HG02759 (cell line): ENCODE measurements around the gene TMEM179B.
"Not testable (repeated sequence)": the region's sequence is repeated elsewhere in the genome, so short reads cannot be mapped to it uniquely, and the experiment has no call there.

Source experiments
- ATAC-seq: cut with Tn5 transposase; IDR thresholded peaks from one replicate; pipeline ENCODE4 v1.9.1; 2021; ENCODE audit warnings: mild to moderate bottlenecking, moderate library complexity; ENCODE audit not compliant: unreplicated experiment

The TMEM179B gene

GRCh38 chr11:62788991-62789390 is 1.8 kb downstream of the TMEM179B start:
- ATAC-seq, result no peak

GRCh38 chr11:62789576-62789975 is 2.4 kb downstream of the TMEM179B start:
- ATAC-seq, result no peak

- ATAC-seq, result peak; percentile 76
Measured at GRCh38 chr11:62791501-62792201, 4.4 kb downstream of the TMEM179B start, which contains the start of gene TMEM223. TSS of gene TMEM223 (minus strand) at chr11:62792006. CDS start at chr11:62791994, 12 bp downstream.

- no peak for ATAC-seq
Measured at GRCh38 chr11:62792202-62792575, 5.0 kb downstream of the TMEM179B start.

GRCh38 chr11:62794201-62794775 is 7.1 kb downstream of the TMEM179B start:
- ATAC-seq, result no peak

GRCh38 chr11:62796281-62796680 is 9.1 kb downstream of the TMEM179B start:
- no peak for ATAC-seq

- ATAC-seq, result no peak
Measured at GRCh38 chr11:62799486-62799885, 12.3 kb downstream of the TMEM179B start.

GRCh38 chr11:62801071-62801470 is 13.9 kb downstream of the TMEM179B start:
- ATAC-seq, result no peak

GRCh38 chr11:62804310-62805075 is 17.3 kb downstream of the TMEM179B start:
- ATAC-seq, result no peak

- peak; percentile 90 for ATAC-seq
Measured at GRCh38 chr11:62805076-62805892, 18.1 kb downstream of the TMEM179B start, which contains the start of gene NXF1. TSS of gene NXF1 (minus strand) at chr11:62805440. CDS start at chr11:62805356, 84 bp downstream.

GRCh38 chr11:62805961-62806441 is 18.8 kb downstream of the TMEM179B start:
- ATAC-seq, result no peak

GRCh38 chr11:62806611-62807121 is 19.5 kb downstream of the TMEM179B start:
- no peak for ATAC-seq

- ATAC-seq, result no peak
Measured at GRCh38 chr11:62810748-62811147, 23.5 kb downstream of the TMEM179B start.

GRCh38 chr11:62811659-62812058 is 24.5 kb downstream of the TMEM179B start:
- no peak for ATAC-seq

- no peak for ATAC-seq
Measured at GRCh38 chr11:62816557-62816956, 29.4 kb downstream of the TMEM179B start.

GRCh38 chr11:62817129-62817528 is 29.9 kb downstream of the TMEM179B start:
- ATAC-seq, result no peak

- no peak for ATAC-seq
Measured at GRCh38 chr11:62823677-62824076, 36.5 kb downstream of the TMEM179B start.

- not testable (repeated sequence) for ATAC-seq
Measured at GRCh38 chr11:62828130-62828529, 40.9 kb downstream of the TMEM179B start.

GRCh38 chr11:62830904-62831519 is 43.8 kb downstream of the TMEM179B start:
- ATAC-seq, result peak; percentile 15
